Central memory CD4-positive, alpha-beta T cell (primary cell): ENCODE measurements around the gene EXOC2.
A peak's percentile ranks its signal among the peaks of the same experiment; 100 is the strongest.

Source experiments
- DNase-seq: peaks from one replicate; pipeline ENCODE4 v3.0.0; 2022

Gene EXOC2

DNA sequence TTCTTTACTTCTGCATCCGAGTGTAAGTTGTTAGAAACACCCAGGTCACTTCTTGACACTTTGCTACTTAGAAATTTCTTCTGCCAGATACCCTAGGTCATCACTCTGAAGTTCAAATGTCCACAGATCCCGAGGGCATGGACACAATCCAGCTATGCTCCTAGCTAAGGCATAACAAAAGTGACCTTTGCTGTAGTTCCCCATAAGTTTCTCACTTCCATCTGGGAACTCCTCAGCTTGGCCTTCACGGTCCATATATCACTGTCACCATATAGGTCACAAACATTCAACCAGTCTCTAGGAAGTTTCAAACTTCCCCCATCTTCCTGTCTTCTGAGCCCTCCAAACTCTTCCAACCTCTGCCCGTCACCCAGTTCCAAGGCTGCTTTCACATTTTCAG lies 236.1 kb downstream of the EXOC2 start:
- DNase-seq = no peak

DNA sequence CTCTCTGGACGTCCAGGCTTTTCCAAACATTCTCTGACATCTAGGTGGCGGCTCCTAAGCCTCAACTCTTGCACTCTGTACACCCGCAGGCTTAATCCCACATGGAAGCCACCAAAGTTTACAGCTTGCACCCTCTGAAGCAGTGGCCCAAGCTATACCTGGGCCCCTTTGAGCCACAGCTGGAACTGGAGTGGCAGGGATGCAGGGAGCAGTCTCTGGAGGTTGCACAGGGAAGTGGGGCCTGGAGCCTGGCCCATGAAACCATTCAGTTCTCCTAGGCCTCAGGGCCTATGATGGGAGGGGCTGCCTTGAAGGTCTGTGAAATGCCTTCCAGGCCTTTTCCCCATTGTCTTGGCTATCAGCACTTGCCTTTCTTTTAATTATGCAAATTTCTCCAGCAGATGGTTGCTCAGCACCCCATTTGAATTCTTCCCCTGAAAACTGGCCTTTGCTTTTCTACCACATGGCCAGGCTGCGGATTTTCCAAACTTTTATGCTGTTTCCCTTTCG lies 236.5 kb downstream of the EXOC2 start:
- DNase-seq = no peak

DNA sequence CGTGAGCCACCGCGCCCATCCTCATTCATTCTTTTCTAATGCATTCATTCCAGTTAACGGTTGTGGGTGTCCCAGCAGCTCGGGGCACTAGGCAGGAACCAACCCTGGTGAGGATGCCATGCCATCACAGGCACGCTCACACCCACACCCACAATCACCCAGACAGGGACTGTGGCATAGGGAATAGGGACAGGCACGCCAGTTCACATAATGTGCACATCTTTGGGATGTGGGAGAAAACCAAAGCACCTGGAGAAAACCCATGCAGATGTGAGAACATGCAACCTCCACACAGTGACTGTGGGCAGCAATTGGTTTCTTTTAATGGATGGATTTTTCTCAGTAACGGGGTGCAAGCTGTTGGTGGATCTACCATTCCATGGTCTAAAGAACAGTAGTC lies 237.1 kb downstream of the EXOC2 start:
- no peak for DNase-seq

DNA sequence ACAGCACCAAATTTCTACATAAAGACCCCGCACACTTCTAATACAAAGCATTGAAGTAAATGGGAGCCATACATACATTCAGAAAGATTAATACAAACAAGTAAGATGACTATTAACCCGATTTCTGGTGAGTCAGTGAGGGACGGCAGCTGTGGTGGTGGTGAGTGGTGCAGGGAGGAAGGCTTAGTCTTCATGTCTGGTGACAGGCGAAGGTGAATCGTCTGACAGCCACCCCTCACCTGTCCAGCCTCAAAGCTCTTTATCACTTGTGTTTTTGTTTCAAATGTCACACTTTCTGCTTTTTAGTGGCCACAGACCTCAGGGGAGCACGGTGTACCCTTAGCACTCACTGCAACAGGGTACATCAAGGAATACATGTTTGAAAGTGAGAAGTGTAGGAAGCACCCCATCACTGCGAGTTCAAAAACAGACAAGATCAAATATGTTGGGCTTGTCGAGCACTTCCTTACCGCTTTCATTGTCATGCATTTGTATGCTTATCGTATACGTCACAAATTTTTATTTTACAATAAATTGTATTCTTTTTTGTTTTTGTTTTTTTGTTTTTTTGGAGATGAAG lies 237.8 kb downstream of the EXOC2 start:
- no peak for DNase-seq

DNA sequence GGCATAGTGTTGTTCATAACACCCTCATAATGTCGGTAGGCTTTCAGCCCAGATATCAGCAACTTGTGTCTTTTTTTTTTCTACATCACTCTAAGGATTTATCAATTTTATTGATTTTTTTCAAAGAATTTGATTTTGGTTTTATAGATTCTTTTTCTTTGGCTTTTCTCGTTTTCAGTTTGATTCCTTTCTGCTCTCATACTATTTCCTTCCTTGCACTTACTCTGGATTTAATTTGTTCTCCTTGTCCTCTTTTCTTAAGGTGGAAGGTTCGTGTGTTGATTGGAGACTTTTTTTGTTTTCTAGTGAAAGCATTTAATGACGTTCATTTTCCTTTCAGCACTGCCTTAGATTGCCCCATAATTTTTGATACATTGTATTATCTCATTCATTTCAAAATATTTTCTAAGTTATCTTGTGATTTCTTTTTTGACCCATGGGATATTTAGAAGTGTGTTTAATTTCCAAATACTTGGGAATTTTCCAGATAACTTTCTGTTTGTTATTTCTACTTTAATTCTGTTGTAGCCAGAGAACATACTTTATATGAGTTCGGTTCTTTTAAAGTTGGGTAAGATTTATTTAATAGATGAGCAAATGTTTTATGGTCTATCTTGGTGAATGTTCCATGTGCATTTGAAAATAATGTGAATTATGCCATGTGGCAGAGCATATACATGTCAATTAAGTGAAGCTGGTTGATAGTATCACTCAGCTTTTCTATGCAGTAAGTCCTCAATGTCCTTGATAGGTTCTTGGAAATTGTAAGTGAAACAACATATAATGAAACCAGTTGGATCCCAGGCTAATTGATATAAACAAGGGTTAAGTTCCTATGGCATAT lies 238.6 kb downstream of the EXOC2 start:
- DNase-seq = no peak

DNA sequence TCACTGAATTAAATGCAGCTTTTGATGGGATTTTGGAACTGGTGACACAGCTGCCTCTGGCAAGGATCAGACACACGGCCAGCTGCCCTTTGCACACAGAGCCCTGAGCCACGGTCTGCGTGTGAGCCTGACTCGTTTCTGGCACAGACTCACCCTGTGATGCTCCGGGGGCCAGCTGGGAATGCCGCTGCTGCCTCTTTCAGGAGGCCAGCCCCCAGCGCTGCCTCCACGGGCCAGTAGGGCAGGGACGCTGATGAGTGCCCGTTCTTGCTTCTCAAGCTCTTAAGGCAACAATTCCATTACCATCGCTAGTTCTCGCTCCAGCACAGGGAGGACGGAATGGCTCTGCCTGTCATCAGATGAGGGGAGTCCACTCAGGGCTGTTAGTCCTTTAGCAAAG lies 239.8 kb downstream of the EXOC2 start:
- DNase-seq = no peak

DNA sequence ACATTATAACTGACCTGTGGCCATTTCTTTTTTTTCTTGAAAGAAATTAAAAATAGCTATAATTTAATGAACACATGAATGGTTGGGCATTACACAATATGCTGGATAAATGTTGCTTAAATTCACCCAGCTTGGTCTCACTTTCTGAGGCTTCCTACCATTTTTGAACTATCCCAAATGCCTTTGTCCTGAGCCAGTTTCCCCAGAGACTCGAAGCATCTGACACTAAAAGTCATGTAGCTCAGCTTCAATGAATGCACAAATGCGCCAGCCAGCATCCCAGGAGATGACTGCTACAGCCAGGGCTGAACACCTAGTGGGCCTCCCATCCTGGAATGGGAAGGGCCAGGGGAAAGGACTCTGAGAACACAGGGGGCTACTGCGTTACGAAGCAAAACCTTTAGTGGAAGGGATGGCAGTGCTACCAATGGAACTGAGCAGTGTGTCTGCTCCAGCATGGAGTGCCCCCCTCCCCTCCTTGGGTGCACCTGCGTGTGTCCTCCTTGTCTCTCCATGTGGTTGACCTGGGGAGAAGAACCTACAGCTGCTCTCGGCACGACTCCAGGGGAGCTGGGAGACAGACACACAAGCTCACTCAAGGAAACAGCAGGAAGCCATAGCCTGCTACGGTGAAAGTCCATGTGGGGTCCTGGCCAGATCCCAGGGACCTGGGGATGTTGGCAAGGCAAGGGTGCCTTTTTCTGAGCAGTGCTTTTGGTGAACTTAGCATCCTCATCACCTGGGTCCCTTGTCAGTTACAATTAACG lies 240.5 kb downstream of the EXOC2 start:
- no peak for DNase-seq

DNA sequence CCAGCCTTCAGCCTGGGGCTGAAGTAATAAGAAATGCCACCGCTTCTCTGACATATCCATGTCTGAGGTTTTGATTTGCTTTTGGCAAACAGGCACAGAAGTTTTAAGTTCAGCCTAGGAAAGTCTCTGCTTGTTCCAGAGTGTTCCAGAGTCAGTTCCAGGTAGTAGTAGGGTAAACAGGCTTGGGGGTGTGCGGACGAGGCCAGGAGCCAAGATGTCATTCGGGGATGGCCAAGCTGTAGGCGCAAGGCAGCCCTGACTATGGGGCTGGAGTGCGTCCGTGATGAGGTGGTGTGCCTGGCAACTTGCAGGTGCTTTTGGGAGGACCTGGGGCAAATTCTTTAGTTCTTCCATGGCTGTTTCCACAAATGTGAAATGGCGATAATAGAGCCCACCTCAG lies 241.1 kb downstream of the EXOC2 start:
- DNase-seq = no peak

DNA sequence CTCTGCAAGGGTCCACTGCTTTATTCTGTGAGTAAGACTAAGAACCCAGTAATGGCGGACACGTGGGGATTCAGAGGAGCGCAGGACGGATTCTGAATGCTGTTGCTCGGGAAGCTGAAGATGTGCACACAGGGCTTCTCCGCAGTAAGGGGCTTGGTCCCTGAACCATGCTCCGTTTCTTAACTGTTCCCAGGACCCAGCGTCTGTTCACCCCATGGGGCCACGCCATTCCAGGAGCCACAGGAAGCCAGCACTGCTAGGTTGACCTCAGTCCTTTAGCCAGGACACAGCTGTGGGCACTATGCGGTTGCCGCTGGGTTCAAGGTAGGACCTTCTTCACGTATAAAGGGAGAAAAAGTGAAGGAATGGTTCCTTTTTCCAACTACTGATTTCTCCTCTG lies 241.6 kb downstream of the EXOC2 start:
- no peak for DNase-seq

DNA sequence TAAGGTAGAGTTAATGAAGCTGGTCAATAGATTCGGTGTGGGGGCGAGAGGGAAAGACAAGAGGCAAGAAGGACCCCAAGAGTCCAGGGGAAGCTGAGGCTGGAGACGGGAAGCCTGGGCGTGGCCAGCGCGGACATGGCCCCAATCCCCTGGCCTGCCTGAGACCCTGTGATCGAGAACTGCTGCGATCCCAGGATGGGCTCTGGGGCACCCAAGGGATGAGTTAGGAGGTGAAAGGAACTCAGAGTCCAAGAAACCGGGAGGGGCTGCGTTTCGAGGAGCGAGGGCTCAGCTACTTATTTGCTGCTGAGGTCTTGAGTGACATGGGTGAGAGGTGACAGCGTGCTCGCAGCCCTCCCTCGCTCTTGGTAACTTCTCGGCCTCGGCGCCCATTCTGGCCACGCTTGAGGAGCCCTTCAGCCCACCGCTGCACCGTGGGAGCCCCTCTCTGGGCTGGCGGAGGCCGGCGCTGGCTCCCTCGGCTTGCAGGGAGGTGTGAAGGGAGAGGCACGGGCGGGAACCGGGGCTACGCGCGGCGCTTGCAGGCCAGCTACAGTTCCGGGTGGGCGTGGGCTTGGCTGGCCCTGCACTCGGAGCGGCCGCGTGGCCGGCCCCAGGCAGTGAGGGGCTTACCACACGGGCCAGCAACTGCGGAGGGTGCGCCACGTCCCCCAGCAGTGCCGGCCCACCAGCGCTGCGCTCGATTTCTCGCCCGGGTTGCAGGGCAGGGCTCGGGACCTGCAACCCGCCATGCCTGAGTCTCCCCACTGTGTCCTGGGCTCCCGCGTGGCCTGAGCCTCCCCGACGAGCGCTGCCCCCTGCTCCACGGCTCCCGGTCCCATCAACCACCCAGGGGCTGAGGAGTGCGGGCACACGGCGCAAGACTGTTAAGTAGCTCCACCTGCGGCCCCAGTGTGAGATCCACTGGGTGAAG lies 243.2 kb downstream of the EXOC2 start:
- no peak for DNase-seq

DNA sequence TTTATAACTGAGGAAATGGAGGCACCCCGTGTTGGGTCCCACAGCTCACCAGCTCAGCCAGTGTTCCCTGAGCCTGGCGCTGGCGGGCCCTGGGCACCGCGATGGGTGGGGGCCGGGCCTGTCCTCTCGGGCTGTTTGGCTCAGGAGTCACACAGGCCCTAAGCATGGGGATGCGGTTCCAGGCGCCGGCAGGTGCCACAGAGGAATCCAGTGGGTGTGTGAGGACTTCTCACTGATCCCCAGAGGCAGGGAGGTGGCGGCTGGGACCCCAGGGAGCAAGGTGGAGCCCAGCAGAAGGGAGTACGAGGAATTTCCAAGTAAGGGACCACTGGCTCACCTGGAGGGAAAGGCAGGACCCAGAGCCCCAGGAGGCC lies 243.9 kb downstream of the EXOC2 start:
- DNase-seq = no peak

DNA sequence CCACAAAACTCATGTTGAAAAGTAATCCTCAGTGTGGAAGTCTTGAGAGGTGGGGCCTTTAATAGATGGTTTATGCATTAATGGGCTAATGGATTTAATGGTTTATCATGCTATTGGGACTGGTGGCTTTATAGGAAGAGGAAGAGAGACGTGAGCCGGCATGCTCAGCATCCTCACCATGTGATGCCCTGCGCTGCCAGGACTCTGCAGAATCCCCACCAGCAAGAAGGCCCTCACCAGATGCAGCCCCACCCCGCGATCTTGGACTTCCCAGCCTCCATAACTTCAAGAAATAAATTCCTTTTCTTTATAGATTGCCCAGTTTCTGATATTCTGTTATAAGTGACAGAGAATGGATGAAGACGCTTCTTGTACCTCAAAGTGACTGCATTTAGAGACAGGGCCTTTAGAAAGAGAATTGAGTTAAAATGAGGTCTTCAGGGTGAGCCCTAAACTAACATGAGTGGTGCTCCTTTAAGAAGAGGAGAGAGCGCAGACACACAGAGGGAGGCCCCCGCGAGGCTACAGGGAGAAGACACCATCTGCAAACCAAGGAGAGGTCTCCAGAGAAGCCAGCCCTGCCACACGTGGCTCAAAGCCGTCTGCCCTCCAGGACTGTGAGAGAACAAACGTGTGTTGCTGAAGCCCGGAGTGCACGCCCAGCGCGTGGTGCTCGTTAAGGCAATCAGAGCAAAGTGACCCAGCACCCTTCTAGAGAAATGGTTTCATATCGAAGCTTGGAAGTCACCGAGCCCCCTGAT lies 244.5 kb downstream of the EXOC2 start:
- DNase-seq = no peak

DNA sequence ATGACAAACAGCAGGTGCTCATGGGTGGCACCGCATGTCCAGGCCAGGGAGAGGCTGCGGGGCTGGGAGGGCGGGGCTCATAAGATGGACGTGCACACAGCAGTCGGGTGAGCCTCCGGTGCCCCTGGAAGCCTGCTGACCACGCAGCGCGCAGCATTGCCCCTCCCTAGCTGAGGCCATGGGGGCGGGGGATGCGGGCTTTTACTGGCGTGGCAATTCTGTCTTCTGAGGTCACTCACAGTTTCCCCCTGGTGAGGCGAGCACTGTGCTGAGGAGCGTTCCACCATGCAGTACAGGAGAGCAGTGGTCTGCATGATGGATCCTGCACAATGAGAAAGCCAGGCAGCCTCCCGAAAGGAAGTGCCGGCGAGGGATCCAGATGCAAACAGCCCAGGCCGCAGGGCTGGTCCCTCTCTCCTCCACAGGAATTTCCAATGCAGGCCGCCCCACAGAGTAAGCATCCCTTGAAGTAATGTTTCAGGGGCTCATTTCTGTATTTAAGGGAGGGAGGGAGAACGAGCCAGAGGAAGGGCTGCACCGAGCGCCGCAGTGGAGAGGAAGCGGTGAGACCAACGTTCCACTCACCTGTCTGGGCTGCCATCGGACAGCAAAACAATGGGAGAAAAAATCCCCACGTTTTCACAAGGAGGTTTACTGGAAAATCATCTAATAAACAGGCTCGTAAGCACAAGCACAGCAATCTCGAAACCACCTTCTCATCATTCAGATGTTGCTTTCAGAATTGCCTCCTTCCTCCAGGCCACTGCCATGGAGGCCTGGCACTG lies 245.4 kb downstream of the EXOC2 start:
- no peak for DNase-seq

DNA sequence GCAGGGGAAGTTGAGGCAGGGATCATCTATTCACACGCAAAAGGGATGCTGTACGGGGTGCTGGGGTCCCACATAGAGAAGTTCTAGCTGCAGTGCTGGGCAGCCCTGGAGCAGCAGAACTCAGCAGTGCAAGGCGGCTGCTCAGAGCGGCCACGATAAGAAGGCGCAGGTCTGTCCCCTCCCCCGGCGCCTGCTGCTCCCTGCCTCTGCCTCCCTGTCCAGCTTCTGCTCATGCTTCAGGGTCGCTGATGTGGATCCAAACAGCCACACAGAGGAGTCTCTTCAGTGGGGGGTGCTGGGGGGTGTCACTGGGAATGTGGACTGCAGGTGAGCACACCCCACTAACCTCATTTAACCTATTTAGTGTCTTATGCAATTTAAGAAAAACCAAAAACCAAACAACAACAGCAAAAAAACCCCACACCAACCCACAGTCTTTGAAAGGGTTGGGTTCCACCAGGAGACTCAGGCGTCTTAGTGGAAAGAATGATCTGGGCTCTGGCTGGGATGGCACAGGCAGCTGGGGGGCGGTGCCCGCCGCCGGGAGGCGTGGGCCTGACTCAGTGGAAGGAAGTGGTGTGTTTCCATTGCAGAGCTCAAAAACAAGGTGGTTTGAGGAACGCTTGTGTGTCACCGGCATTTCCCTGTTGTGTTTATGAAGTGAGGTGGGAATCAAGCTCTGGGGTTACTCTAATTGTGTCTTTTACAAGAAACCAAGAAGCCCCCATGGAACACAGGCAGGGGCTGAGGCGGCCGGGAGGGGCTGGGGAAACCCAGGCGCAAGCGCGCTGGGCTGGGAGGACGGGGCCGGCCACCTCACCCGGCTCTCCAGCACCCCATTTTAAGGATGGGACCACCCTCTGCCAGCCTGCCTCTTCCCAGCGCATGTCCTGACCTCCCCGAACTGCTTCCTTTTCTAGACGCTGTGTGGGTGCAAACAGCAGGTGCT lies 246.2 kb downstream of the EXOC2 start:
- peak; percentile 74 for DNase-seq

DNA sequence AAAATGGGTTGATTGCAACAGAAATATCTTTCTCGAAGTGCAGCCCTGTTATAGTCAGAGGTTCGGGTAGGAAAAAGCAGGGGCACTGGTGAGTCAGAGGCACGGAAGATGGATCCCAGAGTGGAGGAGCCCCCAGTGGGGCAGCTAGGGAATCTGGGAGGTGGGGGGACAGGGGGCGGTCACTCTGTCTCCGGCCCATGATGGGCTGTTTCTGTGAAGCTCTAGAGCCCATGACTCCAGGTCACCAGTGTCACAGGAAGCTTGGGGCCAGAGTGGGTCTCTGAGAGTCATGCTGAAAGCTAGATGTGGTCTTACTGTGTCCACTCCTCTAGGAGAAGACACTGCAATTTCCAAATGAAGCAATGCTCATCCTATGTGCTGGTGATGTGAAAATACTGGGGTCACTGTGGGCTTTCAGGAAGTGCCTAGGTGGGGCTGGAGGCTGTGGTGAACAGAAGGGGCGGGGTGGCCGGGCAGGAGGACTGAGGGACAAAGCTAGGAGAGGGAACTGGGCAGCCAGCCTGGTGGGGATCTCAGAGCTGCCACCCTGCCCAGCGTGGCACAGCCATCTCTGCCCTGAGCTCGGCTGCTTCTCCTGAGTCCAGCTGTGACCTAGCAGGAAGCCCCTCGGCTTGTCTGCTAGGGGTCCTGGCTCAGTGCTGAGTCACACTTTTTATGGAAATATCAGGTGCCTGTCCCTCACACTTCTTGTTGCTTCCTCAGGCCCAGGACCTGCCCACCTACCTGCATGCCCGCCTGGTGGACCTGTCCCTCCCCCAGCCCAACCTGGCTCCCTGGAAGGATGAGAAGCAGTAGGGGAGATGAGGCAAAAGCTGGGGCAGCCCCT lies 247.1 kb downstream of the EXOC2 start:
- DNase-seq = no peak

DNA sequence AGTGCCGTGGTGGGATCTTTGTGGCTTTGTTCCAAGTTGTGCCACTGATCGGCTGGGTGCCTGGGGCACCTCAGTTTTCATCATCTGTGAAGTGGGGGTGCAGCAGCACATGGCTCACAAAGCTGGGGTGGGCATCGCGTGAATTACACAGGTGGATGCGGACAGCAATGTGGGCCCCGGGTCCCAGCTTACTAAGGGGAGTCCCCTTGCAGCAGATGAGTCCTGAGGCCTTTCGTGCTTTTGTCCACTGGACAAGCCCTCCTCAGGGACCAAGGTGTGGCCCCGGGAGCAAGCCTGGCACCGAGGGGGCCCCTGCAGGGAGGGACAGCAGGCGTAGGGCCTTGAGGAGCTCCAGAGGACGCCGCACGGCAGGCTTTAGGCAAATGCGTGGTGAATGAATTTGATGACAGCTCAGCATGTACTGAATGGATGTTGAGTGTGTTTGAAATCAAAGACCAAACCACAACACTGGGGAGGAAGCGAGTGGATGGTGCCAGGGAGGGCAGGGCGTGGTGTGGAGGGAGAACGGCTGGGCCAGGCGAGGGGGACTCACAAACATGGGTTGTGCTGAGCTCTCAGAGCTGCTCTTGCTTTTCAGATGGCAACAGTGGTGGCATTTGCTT lies 248.2 kb downstream of the EXOC2 start:
- DNase-seq = peak; percentile 70

DNA sequence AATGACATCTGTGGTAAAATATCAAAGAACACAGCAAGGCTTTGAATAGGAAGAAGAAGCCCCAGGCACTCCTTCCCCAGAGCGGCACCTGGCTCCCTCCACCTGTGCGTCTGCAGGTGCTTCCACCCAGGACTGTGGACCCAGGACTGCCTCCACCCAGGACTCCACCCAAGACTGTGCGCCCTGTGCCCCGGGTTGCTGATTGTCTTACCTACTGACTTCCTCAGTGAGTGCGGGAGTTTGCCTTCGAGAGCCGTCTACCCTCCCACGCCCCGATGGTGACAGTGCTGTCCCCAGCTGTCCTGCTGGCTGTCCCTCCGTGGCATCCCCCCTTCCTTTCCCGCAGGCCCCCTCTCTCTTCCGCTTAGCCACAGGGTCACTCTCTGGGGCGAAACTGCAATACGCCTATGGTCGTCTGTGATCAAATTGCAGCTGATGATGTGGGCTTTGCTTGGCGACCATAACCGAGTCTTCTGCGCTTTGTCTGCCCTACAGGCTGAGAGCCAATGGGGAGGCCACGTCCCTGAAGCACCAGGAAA lies 249.2 kb downstream of the EXOC2 start:
- no peak for DNase-seq
